ENCODE results near the gene TRIOBP.
A peak's percentile ranks its signal among the peaks of the same experiment; 100 is the strongest.

DNA sequence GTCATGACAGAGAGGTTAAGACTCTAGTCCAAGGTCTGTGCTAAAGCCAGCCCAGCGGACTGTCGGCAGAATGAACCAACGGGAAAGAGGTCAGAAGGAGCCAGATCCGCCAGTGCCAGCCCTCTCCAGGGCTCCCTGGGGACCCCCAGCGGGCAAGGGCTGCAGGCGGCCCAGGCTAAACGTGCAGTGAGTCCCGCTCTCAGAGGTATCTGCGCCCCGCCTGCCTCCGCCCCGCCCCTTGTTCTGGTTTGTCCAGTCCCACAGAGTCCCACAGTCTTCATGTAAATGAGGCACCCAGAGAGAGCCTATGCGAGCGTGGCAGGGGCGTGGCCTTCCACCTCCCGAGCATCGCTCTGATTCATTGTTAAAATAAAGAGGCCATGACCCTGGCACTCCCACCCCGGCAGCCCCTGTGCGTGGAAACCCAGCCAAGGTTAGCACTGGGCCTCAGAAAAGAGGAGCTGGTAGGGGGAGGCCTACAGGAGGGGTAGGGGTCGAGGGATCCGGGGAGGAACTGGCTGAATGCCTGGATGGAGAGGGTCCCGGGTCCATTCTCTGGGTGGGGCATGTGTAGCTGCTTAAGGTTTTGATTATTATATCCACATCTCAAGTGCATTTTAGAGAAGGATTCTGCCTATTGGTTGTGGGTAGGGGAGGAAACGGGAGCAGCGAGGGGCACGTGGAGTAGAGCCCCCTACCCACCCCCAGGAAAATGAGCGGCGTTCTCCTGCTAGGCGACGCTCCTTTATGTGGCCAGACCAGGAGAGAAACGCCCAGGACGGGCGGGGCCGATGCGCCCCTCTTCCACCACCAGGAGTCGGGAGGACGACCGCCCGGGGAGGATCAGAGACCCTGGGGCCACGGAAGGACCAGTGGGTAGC lies at the start of gene TRIOBP:
- TF ChIP-seq EZH2 (IDR thresholded peaks at IDR 0.05) = no peak
- TF ChIP-seq POLR2AphosphoS5 (IDR thresholded peaks at IDR 0.05; ENCODE audit: borderline replicate concordance, low read depth, low read length) = 0 out of 2 replicates have a peak, but pooled peaks have one; percentile 31
- TF ChIP-seq FOXP2 (optimal IDR thresholded peaks at IDR 0.05; ENCODE audit: control extremely low read depth, extremely low read length, insufficient read depth) = no peak

Data from SK-N-MC (cell line).